ENCODE data around the gene HHEX.

HHEX gene

GRCh38 chr10:92677708-92678107 is 12.0 kb upstream of the HHEX start:
- H3K27ac ChIP-seq: no peak overlapping the region

DNA sequence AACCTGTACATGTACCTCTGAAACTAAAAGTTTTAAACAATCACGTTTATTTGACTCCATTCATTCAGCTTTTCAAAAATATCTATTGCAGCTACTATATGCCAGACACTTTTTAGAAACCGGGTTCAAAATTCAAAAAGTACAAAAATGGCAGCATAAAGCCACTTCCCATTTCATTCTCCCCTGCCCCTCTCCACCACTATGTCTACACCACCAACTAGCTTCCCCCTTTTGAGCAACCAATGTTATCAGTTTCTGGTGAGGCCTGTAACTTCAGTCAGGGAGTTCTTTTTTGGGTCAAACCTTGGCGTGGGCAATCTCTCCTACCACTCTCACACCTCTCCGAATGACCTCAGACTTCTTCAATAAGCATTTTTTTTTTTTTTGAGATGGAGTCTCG is 11.5 kb upstream of the HHEX start:
- H3K4me1 ChIP-seq: no peaks in the 10 kb centered on the region
- intact Hi-C loops (cut with DNase I; ENCODE audit: low total_unique reads): loop anchor here (5.0 kb wide), 1 partner anchor 1896 kb away; no protein-coding TSS in a partner anchor
- TF ChIP-seq, protein P1, sequence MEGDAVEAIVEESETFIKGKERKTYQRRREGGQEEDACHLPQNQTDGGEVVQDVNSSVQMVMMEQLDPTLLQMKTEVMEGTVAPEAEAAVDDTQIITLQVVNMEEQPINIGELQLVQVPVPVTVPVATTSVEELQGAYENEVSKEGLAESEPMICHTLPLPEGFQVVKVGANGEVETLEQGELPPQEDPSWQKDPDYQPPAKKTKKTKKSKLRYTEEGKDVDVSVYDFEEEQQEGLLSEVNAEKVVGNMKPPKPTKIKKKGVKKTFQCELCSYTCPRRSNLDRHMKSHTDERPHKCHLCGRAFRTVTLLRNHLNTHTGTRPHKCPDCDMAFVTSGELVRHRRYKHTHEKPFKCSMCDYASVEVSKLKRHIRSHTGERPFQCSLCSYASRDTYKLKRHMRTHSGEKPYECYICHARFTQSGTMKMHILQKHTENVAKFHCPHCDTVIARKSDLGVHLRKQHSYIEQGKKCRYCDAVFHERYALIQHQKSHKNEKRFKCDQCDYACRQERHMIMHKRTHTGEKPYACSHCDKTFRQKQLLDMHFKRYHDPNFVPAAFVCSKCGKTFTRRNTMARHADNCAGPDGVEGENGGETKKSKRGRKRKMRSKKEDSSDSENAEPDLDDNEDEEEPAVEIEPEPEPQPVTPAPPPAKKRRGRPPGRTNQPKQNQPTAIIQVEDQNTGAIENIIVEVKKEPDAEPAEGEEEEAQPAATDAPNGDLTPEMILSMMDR (IDR thresholded peaks at IDR 0.05): no peak
- H3K27me3 ChIP-seq: no peaks in the 10 kb centered on the region
- no peaks in the 10 kb centered on the region for H3K9me3 ChIP-seq
- no peaks in the 10 kb centered on the region for H3K36me3 ChIP-seq
- no peak overlapping the region for H3K4me3 ChIP-seq
- DNase-seq: no peak
- no peak overlapping the region for H3K27ac ChIP-seq

More at GRCh38 chr10:92677708-92678107, 12.0 kb upstream of the HHEX start:
- Histone ChIP-seq H3K4me1 (no peaks in the 10 kb centered on the region), H3K4me3 (no peak overlapping the region), H3K36me3 (no peaks in the 10 kb centered on the region), H3K9me3 (no peaks in the 10 kb centered on the region), H3K27me3 (no peaks in the 10 kb centered on the region)
- intact Hi-C loops (cut with DNase I; ENCODE audit: low total_unique reads): loop anchor here (5.0 kb wide), 1 partner anchor 1895 kb away; no protein-coding TSS in a partner anchor
- no peak for DNase-seq
- TF ChIP-seq, protein P1 (IDR thresholded peaks at IDR 0.05): no peak

DNA sequence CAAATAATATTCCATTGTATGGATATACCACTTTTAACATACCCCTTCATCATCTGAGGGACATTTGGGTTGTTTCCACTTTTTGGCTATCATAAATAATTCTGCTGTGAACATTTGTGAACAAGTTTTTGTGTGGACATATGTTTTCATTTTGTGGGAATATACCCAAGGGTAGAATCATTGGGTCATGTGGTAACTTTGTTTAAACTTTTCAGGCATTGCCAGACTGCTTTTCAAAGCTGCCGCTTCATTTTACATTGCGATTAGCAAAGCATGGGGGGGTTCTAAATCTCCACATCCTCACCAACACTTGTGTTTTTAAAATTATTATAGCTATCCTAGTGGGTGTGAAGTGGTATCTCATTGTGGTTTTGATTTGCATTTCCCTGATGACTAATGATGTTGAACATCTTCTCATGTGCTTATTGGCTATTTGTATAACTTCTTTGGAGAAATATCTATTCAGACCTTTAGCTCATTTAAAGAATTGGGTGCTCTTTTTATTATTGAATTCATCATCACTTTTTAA is 8.4 kb upstream of the HHEX start:
- Histone ChIP-seq H3K27ac (no peak overlapping the region), H3K9me3 (peaks cover 0 to 13% (median 0%) of the 10 kb centered on the region in 3 donors), H3K36me3 (no peaks in the 10 kb centered on the region), H3K4me3 (no peak overlapping the region), H3K4me1 (no peaks in the 10 kb centered on the region), H3K27me3 (no peaks in the 10 kb centered on the region)
- DNase-seq: no peak
- TF ChIP-seq, protein P1 (IDR thresholded peaks at IDR 0.05): no peak
- intact Hi-C loops (cut with DNase I; ENCODE audit: low total_unique reads): no loop called here

DNA sequence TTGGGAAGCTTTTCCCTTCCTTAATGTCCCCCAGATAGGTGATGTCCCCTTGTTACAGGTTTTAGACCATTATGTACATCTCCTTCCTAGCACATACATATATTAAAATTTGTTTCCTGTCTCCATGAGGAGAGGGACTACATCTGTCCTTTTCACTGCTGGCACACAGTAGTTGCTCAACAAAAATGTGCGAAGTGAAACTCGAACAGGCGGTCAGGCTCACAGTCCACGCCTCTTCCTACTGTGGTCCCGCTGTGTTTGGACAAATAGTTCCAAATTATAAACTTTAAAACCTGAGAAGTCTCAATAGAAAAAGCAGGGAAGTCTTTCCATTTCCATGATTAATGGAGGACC is 1.2 kb upstream of the HHEX start:
- H3K27me3 ChIP-seq: peaks cover 0 to 25% of the 10 kb centered on the region in 2 donors
- intact Hi-C loops (cut with DNase I; ENCODE audit: low total_unique reads): no loop called here

GRCh38 chr10:92688927-92689662 is 660 bp upstream of the HHEX start:
- Histone ChIP-seq H3K9me3 (peaks cover 0 to 17% (median 0%) of the 10 kb centered on the region in 3 donors), H3K4me1 (peaks cover 0 to 17% (median 10%) of the 10 kb centered on the region in 4 donors), H3K27ac (peak overlapping the region; percentile 63 to 75), H3K27me3 (peaks cover 0 to 25% of the 10 kb centered on the region in 2 donors), H3K4me3 (peak overlapping the region; percentile 63 to 82), H3K36me3 (no peaks in the 10 kb centered on the region)
- intact Hi-C loops (cut with DNase I; ENCODE audit: low total_unique reads): no loop called here
- DNase-seq: peak; percentile 22 to 75
- TF ChIP-seq, protein P1 (IDR thresholded peaks at IDR 0.05): no peak

More for the DNA sequence above, 1.2 kb upstream of the HHEX start:
- no peak for DNase-seq
- H3K4me1 ChIP-seq: peaks cover 0 to 17% (median 10%) of the 10 kb centered on the region in 4 donors
- H3K27ac ChIP-seq: peak overlapping the region in 1 of 2 donors; percentile 75
- no peaks in the 10 kb centered on the region for H3K36me3 ChIP-seq
- peak overlapping the region; percentile 63 to 82 for H3K4me3 ChIP-seq
- TF ChIP-seq, protein P1 (IDR thresholded peaks at IDR 0.05): no peak
- peaks cover 0 to 17% (median 0%) of the 10 kb centered on the region in 3 donors for H3K9me3 ChIP-seq

Data from tibial artery (tissue), 4 donors.